Measurements from ENCODE around the gene RBCK1.
A peak's percentile ranks its signal among the peaks of the same experiment; 100 is the strongest.
"Not testable (repeated sequence)": the region's sequence is repeated elsewhere in the genome, so short reads cannot be mapped to it uniquely, and the experiment has no call there.

The RBCK1 gene

DNA sequence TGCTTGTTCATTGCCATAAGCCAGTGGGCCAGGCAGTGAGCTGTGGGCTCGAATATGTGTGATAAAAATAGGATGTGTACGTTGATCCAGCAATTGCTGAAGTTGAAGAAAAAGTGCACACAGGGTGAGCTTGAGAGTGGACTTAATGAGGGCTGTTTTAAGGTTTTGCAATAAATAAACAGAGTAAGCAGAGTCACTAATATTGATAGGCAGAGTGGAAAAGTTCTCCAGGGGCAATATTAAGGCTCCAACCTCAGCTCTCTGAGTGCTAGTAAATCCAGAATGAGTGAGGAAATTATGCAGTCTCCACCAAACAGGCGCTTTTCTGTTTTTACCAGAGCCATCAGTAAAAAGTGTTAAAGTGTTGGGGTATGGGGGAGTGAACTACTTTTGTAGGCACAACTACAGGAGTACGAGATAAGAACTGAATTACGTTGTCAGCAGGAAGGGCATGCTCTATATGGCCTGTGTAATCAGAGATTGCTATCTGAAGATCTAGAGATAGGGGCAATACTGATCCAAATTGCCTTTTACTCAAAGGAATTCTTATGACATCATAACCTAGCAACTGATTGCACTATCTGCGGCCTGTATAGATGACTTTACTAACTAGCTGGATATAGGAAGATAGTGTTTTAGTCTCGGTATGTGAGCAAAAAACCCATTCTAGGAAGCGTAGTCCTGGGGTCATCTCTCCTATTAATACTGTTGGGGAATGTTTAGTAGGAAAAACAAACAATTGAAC lies 61.8 kb downstream of the RBCK1 start:
- DNase-seq (ENCODE audit: low read depth, low spot score): no peak
- no peak overlapping the region for H3K27ac ChIP-seq
- H3K9ac ChIP-seq (ENCODE audit: insufficient read length): no peak overlapping the region
- peaks cover 5% of the 10 kb centered on the region; the same call in 1 of the 2 replicates for H3K36me3 ChIP-seq (ENCODE audit: insufficient read depth, low read length)
- H3K4me3 ChIP-seq: no peak overlapping the region
- H3K9me3 ChIP-seq (ENCODE audit: low read depth, low read length): no peaks in the 10 kb centered on the region
- no peak for TF ChIP-seq EZH2 (IDR thresholded peaks at IDR 0.05)
- TF ChIP-seq FOXP2 (optimal IDR thresholded peaks at IDR 0.05; ENCODE audit: control extremely low read depth, extremely low read length, insufficient read depth): no peak
- no peak for TF ChIP-seq POLR2AphosphoS5 (IDR thresholded peaks at IDR 0.05; ENCODE audit: borderline replicate concordance, low read depth, low read length)

GRCh38 chr20:472137-472846 lies 64.2 kb downstream of the RBCK1 start:
- Histone ChIP-seq H3K4me3 (no peak overlapping the region), H3K27ac (no peak overlapping the region), H3K36me3 (ENCODE audit: insufficient read depth, low read length) (peaks cover 17% of the 10 kb centered on the region), H3K9ac (ENCODE audit: insufficient read length) (no peak overlapping the region), H3K9me3 (ENCODE audit: low read depth, low read length) (no peaks in the 10 kb centered on the region)
- TF ChIP-seq EZH2 (IDR thresholded peaks at IDR 0.05) (no peak), POLR2AphosphoS5 (IDR thresholded peaks at IDR 0.05; ENCODE audit: borderline replicate concordance, low read depth, low read length) (no peak), FOXP2 (optimal IDR thresholded peaks at IDR 0.05; ENCODE audit: control extremely low read depth, extremely low read length, insufficient read depth) (no peak)
- DNase-seq (ENCODE audit: low read depth, low spot score): no peak

DNA sequence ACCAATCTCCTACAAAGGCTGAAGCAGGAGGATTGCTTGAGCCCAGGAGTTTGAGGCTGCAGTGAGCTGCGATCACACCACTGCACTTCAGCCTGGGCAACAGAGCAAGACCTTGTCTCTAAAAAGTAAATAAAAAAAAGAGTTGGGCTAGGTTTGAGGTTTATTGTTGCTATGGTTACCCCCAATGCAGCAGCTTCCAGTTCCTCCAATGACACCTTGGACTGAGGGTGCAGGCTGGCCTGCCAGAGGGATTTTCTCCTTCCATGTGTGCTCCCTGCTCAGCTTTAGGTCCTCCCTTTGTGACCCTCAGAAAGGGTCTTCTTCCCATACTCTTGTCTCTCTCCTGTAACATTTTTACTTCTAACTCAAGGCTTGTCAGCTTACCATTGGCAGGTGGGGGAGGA lies 64.8 kb downstream of the RBCK1 start:
- no peak for DNase-seq (ENCODE audit: low read depth, low spot score)
- no peak overlapping the region for H3K9ac ChIP-seq (ENCODE audit: insufficient read length)
- no peaks in the 10 kb centered on the region for H3K9me3 ChIP-seq (ENCODE audit: low read depth, low read length)
- no peak overlapping the region for H3K27ac ChIP-seq
- peaks cover 23% of the 10 kb centered on the region for H3K36me3 ChIP-seq (ENCODE audit: insufficient read depth, low read length)
- no peak for TF ChIP-seq POLR2AphosphoS5 (IDR thresholded peaks at IDR 0.05; ENCODE audit: borderline replicate concordance, low read depth, low read length)
- TF ChIP-seq FOXP2 (optimal IDR thresholded peaks at IDR 0.05; ENCODE audit: control extremely low read depth, extremely low read length, insufficient read depth): no peak
- no peak for TF ChIP-seq EZH2 (IDR thresholded peaks at IDR 0.05)
- H3K4me3 ChIP-seq: no peak overlapping the region

DNA sequence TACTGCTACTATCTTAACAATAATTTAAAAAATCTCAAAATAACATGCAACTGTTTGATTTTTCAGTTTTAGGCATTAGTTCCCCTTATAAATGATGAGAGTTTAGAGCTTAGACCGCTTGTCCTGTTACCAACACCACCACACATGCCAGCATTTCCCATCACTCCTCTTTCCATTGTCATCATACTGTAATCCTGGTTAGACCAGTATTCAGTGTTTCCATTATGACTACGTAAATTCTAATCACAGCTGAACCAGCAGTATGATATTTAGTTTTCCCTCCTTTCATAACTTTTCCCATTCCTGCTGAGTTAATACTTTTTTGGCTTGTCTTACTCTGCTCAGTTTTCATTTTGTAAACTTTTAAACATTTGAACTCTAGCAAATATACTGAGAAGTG lies 66.5 kb downstream of the RBCK1 start:
- TF ChIP-seq POLR2AphosphoS5 (IDR thresholded peaks at IDR 0.05; ENCODE audit: borderline replicate concordance, low read depth, low read length) (no peak), FOXP2 (optimal IDR thresholded peaks at IDR 0.05; ENCODE audit: control extremely low read depth, extremely low read length, insufficient read depth) (no peak), EZH2 (IDR thresholded peaks at IDR 0.05) (no peak)
- H3K36me3 ChIP-seq (ENCODE audit: insufficient read depth, low read length): peaks cover 40% of the 10 kb centered on the region
- no peak overlapping the region for H3K9ac ChIP-seq (ENCODE audit: insufficient read length)

DNA sequence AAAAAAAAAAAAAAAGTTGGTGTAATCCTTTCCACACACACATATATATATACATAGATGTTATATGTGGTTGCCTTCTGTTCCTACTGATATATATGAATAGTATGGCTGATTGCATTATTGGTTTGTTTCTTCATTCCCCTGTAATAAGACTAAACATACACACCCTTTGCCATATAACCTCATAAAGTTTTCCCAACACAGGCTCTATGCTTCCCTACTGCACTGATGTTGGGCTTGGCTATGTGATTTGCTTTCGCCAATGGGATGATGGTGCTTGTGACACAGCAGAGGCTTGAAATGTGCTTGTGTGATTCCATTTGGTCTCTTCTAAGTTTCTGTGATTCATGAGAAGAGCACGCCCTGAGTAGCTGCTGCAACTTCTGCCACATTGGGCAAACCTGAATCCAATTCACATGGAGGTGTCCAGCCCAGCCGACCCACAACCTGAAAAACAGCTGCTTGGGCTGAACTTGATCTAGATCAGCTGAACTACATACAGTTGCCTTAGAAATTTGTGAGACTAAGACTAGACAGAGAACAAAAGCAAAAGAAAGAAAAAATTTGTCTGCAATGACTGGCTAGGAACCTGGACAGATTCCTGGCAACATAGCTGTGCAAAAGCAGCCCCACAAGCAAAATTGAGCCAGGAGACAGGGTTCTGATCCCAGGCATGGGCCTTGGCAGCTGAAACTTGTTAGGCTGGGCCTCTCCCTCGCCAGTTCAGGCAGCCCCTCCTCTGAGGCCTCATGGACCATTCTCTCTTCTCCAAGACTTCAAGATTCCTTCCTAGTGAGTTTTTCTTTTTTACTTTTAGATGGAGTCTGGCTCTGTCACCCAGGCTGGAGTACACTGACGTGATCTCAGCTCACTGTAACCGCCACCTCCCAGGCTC lies 67.6 kb downstream of the RBCK1 start:
- DNase-seq (ENCODE audit: low read depth, low spot score): no peak
- H3K36me3 ChIP-seq (ENCODE audit: insufficient read depth, low read length): peaks cover 49% of the 10 kb centered on the region
- no peak overlapping the region for H3K4me3 ChIP-seq
- no peaks in the 10 kb centered on the region for H3K9me3 ChIP-seq (ENCODE audit: low read depth, low read length)
- no peak overlapping the region for H3K9ac ChIP-seq (ENCODE audit: insufficient read length)
- TF ChIP-seq EZH2 (IDR thresholded peaks at IDR 0.05) (no peak), FOXP2 (optimal IDR thresholded peaks at IDR 0.05; ENCODE audit: control extremely low read depth, extremely low read length, insufficient read depth) (no peak), POLR2AphosphoS5 (IDR thresholded peaks at IDR 0.05; ENCODE audit: borderline replicate concordance, low read depth, low read length) (no peak)
- H3K27ac ChIP-seq: 0 out of 2 replicates have a peak overlapping the region, but pooled peaks have one; percentile 25

More for the DNA sequence above, 66.5 kb downstream of the RBCK1 start:
- Histone ChIP-seq H3K4me3 (no peak overlapping the region), H3K27ac (no peak overlapping the region), H3K9me3 (ENCODE audit: low read depth, low read length) (no peaks in the 10 kb centered on the region)
- DNase-seq (ENCODE audit: low read depth, low spot score): no peak

GRCh38 chr20:476561-477249 lies 68.6 kb downstream of the RBCK1 start:
- peaks cover 57% of the 10 kb centered on the region for H3K36me3 ChIP-seq (ENCODE audit: insufficient read depth, low read length)
- H3K4me3 ChIP-seq, H3K27ac ChIP-seq: not testable (repeated sequence)

DNA sequence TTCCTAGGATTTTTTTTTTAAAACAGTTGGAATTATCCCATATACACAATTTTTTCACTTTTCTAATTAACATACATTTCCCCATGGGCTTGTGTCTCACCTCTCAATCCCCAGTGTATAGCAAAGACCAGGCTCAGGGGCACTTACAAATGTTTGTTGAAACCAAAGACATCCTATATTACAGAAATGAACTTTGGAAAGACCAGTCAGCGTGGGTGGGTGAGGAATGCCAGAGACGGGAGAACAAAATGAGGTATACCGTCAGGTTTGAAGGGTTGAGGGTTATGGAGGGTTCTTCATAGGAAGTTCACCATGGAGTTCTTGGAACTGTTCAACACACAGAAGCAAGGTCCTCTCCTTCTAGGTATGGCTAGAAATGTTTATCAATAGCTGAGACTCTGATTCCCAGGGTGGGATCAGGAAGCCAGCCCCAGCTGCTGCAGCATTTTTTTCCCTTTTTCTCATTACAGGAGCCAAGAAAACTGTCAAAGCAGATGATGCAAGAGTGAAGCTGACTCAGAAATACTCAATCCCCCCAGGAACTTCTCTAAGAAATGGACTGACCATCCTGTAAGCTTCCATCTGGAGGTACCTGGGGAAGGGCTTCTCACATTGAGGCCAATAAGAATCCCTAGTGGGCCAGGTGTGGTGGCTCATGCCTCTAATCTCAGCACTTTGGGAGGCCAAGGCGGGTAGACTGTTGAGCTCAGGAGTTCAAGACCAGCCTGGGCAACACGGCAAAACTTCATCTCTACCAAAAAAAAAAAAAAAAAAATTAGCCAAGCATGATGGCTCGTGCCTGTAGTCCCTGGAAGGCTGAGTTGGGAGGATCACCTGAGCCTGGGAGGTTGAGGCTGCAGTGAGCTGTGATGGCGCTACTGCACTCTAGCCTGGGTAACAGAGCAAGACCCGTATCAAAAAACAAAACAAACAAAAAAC lies 70.2 kb downstream of the RBCK1 start:
- no peak for DNase-seq (ENCODE audit: low read depth, low spot score)
- TF ChIP-seq POLR2AphosphoS5 (IDR thresholded peaks at IDR 0.05; ENCODE audit: borderline replicate concordance, low read depth, low read length) (no peak), FOXP2 (optimal IDR thresholded peaks at IDR 0.05; ENCODE audit: control extremely low read depth, extremely low read length, insufficient read depth) (no peak), EZH2 (IDR thresholded peaks at IDR 0.05) (no peak)
- Histone ChIP-seq H3K36me3 (ENCODE audit: insufficient read depth, low read length) (peaks cover 72% of the 10 kb centered on the region), H3K4me3 (no peak overlapping the region), H3K9me3 (ENCODE audit: low read depth, low read length) (no peaks in the 10 kb centered on the region), H3K9ac (ENCODE audit: insufficient read length) (no peak overlapping the region), H3K27ac (no peak overlapping the region)

More at GRCh38 chr20:476561-477249, 68.6 kb downstream of the RBCK1 start:
- DNase-seq (ENCODE audit: low read depth, low spot score); H3K9me3 ChIP-seq (ENCODE audit: low read depth, low read length); H3K9ac ChIP-seq (ENCODE audit: insufficient read length): not testable (repeated sequence)

All from SK-N-MC (cell line).